Keratinocyte (primary cell): ENCODE data around the gene WDR77.

Experiments used
- EZH2 ChIP-seq: IDR thresholded peaks from one replicate; pipeline ENCODE4 v1.6.1; 2012; ENCODE audit warnings: inconsistent platforms, mild to moderate bottlenecking, low read length, moderate library complexity
- TF ChIP-seq, protein P1 (sequence below), 3 experiments: IDR thresholded peaks in 1 of 3; conservative IDR thresholded peaks in 1 of 3; optimal IDR thresholded peaks in 1 of 3; 2 replicates in 2 of 3; 3 replicates in 1 of 3; pipeline versions ENCODE3 to v1.5.1; 2011; ENCODE audit warnings: low read length in 3 of 3, mild to moderate bottlenecking in 3 of 3, moderate library complexity in 2 of 3, control low read depth in 1 of 3, inconsistent platforms in 1 of 3; ENCODE audit not compliant: insufficient read depth in 2 of 3; ENCODE audit errors: extremely low read depth in 1 of 3

DNA sequence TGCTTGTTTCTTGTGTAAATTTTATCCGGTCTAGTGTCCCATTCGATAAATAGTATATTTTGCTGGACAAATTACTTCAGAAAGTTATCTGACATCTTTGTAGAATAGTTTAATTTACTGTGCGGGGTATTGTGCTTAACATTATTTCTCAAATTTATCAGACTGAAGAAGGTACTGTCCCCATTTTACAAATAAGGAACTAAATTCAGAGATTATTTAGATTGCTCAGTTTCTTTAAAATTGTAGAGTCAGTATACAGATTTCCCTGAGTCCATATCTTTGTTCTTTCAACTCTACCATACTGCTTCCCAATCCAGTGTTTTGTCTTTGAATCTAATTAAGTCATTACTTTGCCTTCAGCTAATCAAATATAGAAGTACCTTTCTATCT, 6.6 kb upstream of the WDR77 start:
- TF ChIP-seq, protein P1, sequence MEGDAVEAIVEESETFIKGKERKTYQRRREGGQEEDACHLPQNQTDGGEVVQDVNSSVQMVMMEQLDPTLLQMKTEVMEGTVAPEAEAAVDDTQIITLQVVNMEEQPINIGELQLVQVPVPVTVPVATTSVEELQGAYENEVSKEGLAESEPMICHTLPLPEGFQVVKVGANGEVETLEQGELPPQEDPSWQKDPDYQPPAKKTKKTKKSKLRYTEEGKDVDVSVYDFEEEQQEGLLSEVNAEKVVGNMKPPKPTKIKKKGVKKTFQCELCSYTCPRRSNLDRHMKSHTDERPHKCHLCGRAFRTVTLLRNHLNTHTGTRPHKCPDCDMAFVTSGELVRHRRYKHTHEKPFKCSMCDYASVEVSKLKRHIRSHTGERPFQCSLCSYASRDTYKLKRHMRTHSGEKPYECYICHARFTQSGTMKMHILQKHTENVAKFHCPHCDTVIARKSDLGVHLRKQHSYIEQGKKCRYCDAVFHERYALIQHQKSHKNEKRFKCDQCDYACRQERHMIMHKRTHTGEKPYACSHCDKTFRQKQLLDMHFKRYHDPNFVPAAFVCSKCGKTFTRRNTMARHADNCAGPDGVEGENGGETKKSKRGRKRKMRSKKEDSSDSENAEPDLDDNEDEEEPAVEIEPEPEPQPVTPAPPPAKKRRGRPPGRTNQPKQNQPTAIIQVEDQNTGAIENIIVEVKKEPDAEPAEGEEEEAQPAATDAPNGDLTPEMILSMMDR (optimal IDR thresholded peaks at IDR 0.05 in 1 of 3, IDR thresholded peaks at IDR 0.05 in 1 of 3, conservative IDR thresholded peaks at IDR 0.05 in 1 of 3; ENCODE audit: extremely low read depth in 1 of 3, insufficient read depth in 2 of 3, low read length in 3 of 3) = no peak
- no peak for TF ChIP-seq EZH2
